ENCODE results near the gene ZBTB43. TPM values are rescaled to one million over a fixed set of nuclear protein-coding genes. Genes with fewer than 3 reads are reported as not detected.
"Not testable (repeated sequence)": the region's sequence is repeated elsewhere in the genome, so short reads cannot be mapped to it uniquely, and the experiment has no call there.

ZBTB43 gene
- total and polyA plus RNA-seq, 3 experiments from 2014 or later: 14.6 to 22.8 (median 21.8) TPM

DNA sequence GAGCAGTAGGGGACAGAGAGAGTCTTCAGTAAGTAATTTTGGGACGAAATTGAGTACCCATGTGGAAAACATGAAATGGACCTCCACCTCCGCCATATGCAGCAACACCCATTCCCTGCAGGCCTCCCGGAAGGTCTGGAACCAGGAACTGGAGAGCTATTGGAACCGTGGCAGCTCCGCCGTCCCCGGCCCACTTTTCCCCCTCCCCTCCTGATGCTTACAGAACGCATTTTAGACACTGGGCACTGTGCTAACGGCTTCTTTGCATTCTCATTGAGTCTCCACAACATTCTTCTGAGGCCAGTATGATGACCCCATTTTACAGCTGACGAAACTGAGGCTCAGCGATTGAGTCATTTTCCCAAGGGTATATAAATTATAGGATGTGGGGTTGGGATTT lies 20.4 kb upstream of the ZBTB43 start:
- DNase-seq: no peak
- no peak overlapping the region for H3K27ac Mint-ChIP-seq
- peaks cover 7% of the 10 kb centered on the region for H3K27me3 ChIP-seq (ENCODE audit: insufficient read depth, low read length, poor library complexity, severe bottlenecking)
- no peaks in the 10 kb centered on the region for H3K36me3 ChIP-seq (ENCODE audit: insufficient read depth, low read length)
- H3K36me3 Mint-ChIP-seq: no peaks in the 10 kb centered on the region
- H3K4me3 Mint-ChIP-seq: peak overlapping the region in 1 of 7 donors; percentile 41
- H3K9me3 ChIP-seq (ENCODE audit: low read length): no peaks in the 10 kb centered on the region
- H3K4me1 Mint-ChIP-seq: no peaks in the 10 kb centered on the region
- H3K27ac ChIP-seq (ENCODE audit: low read depth, low read length): no peak overlapping the region
- no peak overlapping the region for H3K4me3 ChIP-seq (ENCODE audit: low read length)
- peaks cover 19 to 54% of the 10 kb centered on the region in 2 donors for H3K27me3 Mint-ChIP-seq
- CTCF ChIA-PET: interaction anchor here (1.2 to 8.8 kb wide), 3 partner anchors 9 to 94 kb away, joined by 3 to 297 read pairs (median 3); no protein-coding TSS in a partner anchor
- no peaks in the 10 kb centered on the region for H3K9me3 Mint-ChIP-seq
- no peaks in the 10 kb centered on the region for H3K4me1 ChIP-seq (ENCODE audit: insufficient read depth, low read length)
- POLR2A ChIA-PET: no interaction called here

- POLR2A ChIA-PET; H3K4me3 ChIP-seq (ENCODE audit: low read length); H3K36me3 Mint-ChIP-seq; H3K4me3 Mint-ChIP-seq; H3K9me3 ChIP-seq (ENCODE audit: low read length); H3K27ac ChIP-seq (ENCODE audit: low read depth, low read length); H3K4me1 Mint-ChIP-seq; DNase-seq; H3K36me3 ChIP-seq (ENCODE audit: insufficient read depth, low read length); H3K9me3 Mint-ChIP-seq; H3K4me1 ChIP-seq (ENCODE audit: insufficient read depth, low read length); H3K27me3 ChIP-seq (ENCODE audit: insufficient read depth, low read length, poor library complexity, severe bottlenecking): not testable (repeated sequence)
- CTCF ChIA-PET: interaction anchor here (1.4 to 8.8 kb wide), 2 partner anchors 9 to 79 kb away, joined by 3 to 297 read pairs; no protein-coding TSS in a partner anchor
- Mint-ChIP-seq H3K27me3 (peaks cover 22 to 54% of the 10 kb centered on the region in 2 donors), H3K27ac (peak overlapping the region in 1 of 8 donors; percentile 65)
These were observed 20.0 kb upstream of the ZBTB43 start for GRCh38 chr9:126784841-126785240.

DNA sequence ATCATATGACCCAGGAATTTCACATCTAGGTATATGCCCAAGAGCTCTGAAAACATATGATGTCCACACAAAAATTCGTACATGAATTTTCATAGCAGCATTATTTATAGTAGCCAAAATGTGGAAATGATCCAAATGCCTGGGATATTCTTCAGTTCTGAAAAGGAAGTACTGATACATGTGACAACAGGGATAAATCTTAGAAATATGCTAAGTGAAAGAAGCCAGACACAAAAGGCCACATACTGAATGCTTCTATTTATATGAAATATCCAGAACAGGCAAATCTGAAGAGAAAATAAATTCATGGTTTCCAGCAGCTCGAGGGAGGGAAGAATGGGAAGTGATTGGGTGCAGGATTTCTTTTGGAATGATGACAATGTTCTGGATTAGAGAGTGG lies 16.8 kb upstream of the ZBTB43 start:
- Histone ChIP-seq H3K9me3 (ENCODE audit: low read length) (no peaks in the 10 kb centered on the region), H3K36me3 (ENCODE audit: insufficient read depth, low read length) (no peaks in the 10 kb centered on the region), H3K4me1 (ENCODE audit: insufficient read depth, low read length) (no peaks in the 10 kb centered on the region), H3K27me3 (ENCODE audit: insufficient read depth, low read length, poor library complexity, severe bottlenecking) (peaks cover 9% of the 10 kb centered on the region), H3K27ac (ENCODE audit: low read depth, low read length) (no peak overlapping the region), H3K4me3 (ENCODE audit: low read length) (no peak overlapping the region)
- Mint-ChIP-seq H3K9me3 (no peaks in the 10 kb centered on the region), H3K4me3 (no peak overlapping the region), H3K27ac (no peak overlapping the region), H3K4me1 (no peaks in the 10 kb centered on the region), H3K36me3 (no peaks in the 10 kb centered on the region), H3K27me3 (peaks cover 30 to 59% of the 10 kb centered on the region in 2 donors)
- ChIA-PET CTCF (interaction anchor here (1.9 kb wide), 1 partner anchor 82 kb away, joined by 13 read pairs; no protein-coding TSS in a partner anchor), POLR2A (no interaction called here)
- DNase-seq: no peak

GRCh38 chr9:126788634-126789349 lies 16.0 kb upstream of the ZBTB43 start:
- H3K27ac Mint-ChIP-seq: peak overlapping the region in 1 of 8 donors; percentile 19
- Histone ChIP-seq H3K36me3 (ENCODE audit: insufficient read depth, low read length) (no peaks in the 10 kb centered on the region), H3K4me3 (ENCODE audit: low read length) (no peak overlapping the region), H3K27me3 (ENCODE audit: insufficient read depth, low read length, poor library complexity, severe bottlenecking) (peaks cover 9% of the 10 kb centered on the region), H3K27ac (ENCODE audit: low read depth, low read length) (no peak overlapping the region), H3K4me1 (ENCODE audit: insufficient read depth, low read length) (no peaks in the 10 kb centered on the region), H3K9me3 (ENCODE audit: low read length) (no peaks in the 10 kb centered on the region)
- ChIA-PET POLR2A (no interaction called here), CTCF (interaction anchor here (1.9 kb wide), 1 partner anchor 83 kb away, joined by 13 read pairs; no protein-coding TSS in a partner anchor)
- H3K27me3 Mint-ChIP-seq: peaks cover 34 to 59% of the 10 kb centered on the region in 2 donors
- no peaks in the 10 kb centered on the region for H3K4me1 Mint-ChIP-seq
- DNase-seq: no peak
- peaks cover 0 to 2% (median 0%) of the 10 kb centered on the region in 5 donors for H3K9me3 Mint-ChIP-seq
- H3K4me3 Mint-ChIP-seq: no peak overlapping the region
- H3K36me3 Mint-ChIP-seq: no peaks in the 10 kb centered on the region

DNA sequence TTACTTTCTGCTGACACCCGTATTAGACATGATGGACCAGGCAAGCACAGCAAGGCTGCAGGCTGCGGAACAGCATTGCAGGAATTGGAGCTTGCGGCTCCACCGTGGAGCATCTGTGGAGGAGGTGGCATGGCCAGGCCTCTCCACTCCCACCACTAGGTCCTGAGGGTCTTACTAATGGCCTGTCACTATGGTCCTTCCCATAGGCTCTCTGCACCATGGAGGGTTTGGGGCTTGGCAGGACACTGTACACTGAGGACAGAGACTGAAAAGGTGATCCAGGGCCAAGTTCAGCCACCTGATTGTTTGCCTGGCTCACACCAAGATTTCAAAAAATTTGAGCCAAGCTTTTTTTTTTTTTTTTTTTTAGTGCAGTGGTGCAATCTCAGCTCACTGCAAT lies 14.3 kb upstream of the ZBTB43 start:
- Mint-ChIP-seq H3K9me3 (peaks cover 0 to 2% (median 0%) of the 10 kb centered on the region in 5 donors), H3K36me3 (peaks cover 0 to 5% (median 2%) of the 10 kb centered on the region in 3 donors), H3K4me3 (no peak overlapping the region), H3K27ac (no peak overlapping the region), H3K4me1 (no peaks in the 10 kb centered on the region), H3K27me3 (peaks cover 34 to 58% of the 10 kb centered on the region in 2 donors)
- H3K4me3 ChIP-seq (ENCODE audit: low read length): no peak overlapping the region
- no peaks in the 10 kb centered on the region for H3K4me1 ChIP-seq (ENCODE audit: insufficient read depth, low read length)
- ChIA-PET POLR2A (no interaction called here), CTCF (interaction anchor here (1.6 to 1.8 kb wide), 2 partner anchors 9 to 84 kb away, joined by 5 to 6 read pairs; no protein-coding TSS in a partner anchor)
- DNase-seq: no peak
- H3K27me3 ChIP-seq (ENCODE audit: insufficient read depth, low read length, poor library complexity, severe bottlenecking): peaks cover 9% of the 10 kb centered on the region
- H3K36me3 ChIP-seq (ENCODE audit: insufficient read depth, low read length): no peaks in the 10 kb centered on the region
- H3K27ac ChIP-seq (ENCODE audit: low read depth, low read length): no peak overlapping the region
- no peaks in the 10 kb centered on the region for H3K9me3 ChIP-seq (ENCODE audit: low read length)

DNA sequence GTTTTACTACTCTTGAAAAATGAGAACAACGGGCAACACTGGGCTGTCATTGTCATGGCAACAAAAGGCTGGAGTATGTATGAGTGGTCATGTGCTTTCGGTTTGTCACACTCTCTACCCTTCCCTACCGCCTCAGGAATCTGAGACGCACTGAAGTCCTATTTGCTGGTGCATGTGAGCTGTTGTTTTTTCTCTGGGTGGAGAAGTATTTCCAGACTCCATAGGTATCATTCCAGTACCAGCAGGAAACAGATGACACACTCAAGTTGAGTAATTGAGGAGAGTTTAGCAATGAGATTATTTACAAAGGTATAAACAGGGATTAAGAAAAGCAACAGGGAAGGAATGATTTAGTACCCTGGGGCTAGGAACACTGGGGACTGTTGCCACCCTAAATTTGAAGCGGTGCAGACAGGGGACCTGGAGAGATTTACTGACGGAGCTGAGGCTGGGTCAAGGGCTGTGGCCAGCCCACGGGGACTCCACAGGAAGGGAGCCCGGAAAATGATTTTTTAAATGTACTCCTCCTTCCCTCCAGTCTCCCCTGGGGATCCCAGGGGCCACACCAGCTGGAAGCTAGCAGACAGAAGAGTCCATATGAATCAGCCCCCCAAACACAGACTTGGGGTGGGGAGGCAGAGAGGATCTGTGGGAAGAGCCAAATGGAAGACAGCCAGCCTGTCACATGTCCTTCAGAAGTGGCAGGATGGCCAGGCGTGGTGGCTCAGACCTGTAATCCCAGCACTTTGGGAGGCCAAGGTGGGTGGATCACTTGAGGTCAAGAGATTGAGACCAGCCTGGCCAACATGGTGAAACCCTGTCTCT lies 13.2 kb upstream of the ZBTB43 start:
- H3K27ac Mint-ChIP-seq: peak overlapping the region in 1 of 8 donors; percentile 50
- no peak for DNase-seq
- Histone ChIP-seq H3K4me1 (ENCODE audit: insufficient read depth, low read length) (no peaks in the 10 kb centered on the region), H3K27ac (ENCODE audit: low read depth, low read length) (no peak overlapping the region), H3K9me3 (ENCODE audit: low read length) (no peaks in the 10 kb centered on the region), H3K4me3 (ENCODE audit: low read length) (no peak overlapping the region), H3K36me3 (ENCODE audit: insufficient read depth, low read length) (no peaks in the 10 kb centered on the region), H3K27me3 (ENCODE audit: insufficient read depth, low read length, poor library complexity, severe bottlenecking) (peaks cover 9% of the 10 kb centered on the region)
- H3K27me3 Mint-ChIP-seq: peaks cover 31 to 55% of the 10 kb centered on the region in 2 donors
- H3K4me1 Mint-ChIP-seq: no peaks in the 10 kb centered on the region
- POLR2A ChIA-PET: no interaction called here
- no peak overlapping the region for H3K4me3 Mint-ChIP-seq
- peaks cover 0 to 4% (median 0%) of the 10 kb centered on the region in 5 donors for H3K9me3 Mint-ChIP-seq
- peaks cover 0 to 5% (median 2%) of the 10 kb centered on the region in 3 donors for H3K36me3 Mint-ChIP-seq
- CTCF ChIA-PET: interaction anchor here (1.2 to 1.6 kb wide), 2 partner anchors 10 to 13 kb away, joined by 3 to 4 read pairs; partner anchors contain the start of gene ZBTB43

DNA sequence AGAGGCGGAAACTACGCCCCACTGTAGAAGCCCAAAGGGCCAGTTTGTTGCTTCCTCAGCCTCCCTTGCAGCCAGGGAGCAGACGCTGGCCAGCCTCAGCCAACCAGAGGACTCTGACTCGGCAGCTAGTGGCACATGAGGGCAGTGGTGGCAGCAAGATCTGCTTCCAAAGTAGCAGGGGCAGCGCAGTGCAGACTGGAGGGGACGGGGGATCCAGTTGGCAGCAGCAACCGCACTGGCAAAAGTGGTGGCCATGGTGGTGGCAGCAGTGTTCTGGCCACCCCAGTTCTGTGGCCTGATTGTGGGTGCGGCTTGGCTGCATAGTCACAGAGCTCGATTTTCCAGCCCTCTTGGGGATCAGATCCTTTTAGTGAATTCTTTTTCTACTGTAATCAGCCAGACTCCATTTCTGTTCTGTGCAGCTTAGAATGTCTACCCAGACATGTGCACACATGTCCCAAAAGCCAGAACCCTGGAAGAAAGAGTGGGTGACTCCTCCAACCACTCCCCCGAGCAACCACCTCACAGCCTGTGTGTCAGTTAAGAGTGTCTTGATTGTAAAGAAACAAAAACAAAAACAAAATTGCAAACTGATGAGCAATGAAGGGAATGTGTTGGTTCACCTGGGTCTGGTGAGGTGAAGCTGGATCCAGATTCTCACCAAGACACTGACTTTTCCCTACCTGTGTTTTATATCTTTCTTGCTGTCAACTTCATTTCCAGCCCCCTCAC lies 11.0 kb upstream of the ZBTB43 start:
- CTCF ChIA-PET: interaction anchor here (1.5 to 1.6 kb wide), 3 partner anchors 9 to 88 kb away, joined by 3 to 6 read pairs (median 3); no protein-coding TSS in a partner anchor
- Mint-ChIP-seq H3K27me3 (peaks cover 32 to 38% of the 10 kb centered on the region in 2 donors), H3K9me3 (peaks cover 0 to 4% (median 0%) of the 10 kb centered on the region in 5 donors), H3K27ac (no peak overlapping the region), H3K4me3 (no peak overlapping the region), H3K36me3 (peaks cover 0 to 5% (median 2%) of the 10 kb centered on the region in 3 donors), H3K4me1 (no peaks in the 10 kb centered on the region)
- no peaks in the 10 kb centered on the region for H3K4me1 ChIP-seq (ENCODE audit: insufficient read depth, low read length)
- no peak overlapping the region for H3K27ac ChIP-seq (ENCODE audit: low read depth, low read length)
- no peak overlapping the region for H3K4me3 ChIP-seq (ENCODE audit: low read length)
- H3K9me3 ChIP-seq (ENCODE audit: low read length): no peaks in the 10 kb centered on the region
- no peak for DNase-seq
- H3K27me3 ChIP-seq (ENCODE audit: insufficient read depth, low read length, poor library complexity, severe bottlenecking): peaks cover 9% of the 10 kb centered on the region
- POLR2A ChIA-PET: no interaction called here
- no peaks in the 10 kb centered on the region for H3K36me3 ChIP-seq (ENCODE audit: insufficient read depth, low read length)

Measured in CD8-positive, alpha-beta memory T cell (primary cell).